Renal cortical epithelial cell (primary cell): ENCODE data around the gene UPP2. TPM values are rescaled to one million over a fixed set of nuclear protein-coding genes. Genes with fewer than 3 reads are reported as not detected.
A peak's percentile ranks its signal among the peaks of the same experiment; 100 is the strongest.

ENCODE experiments used
- DNase-seq: peaks from one replicate; pipeline ENCODE4 v3.0.0-alpha.2; 2011; ENCODE audit warnings: low read depth
- total RNA-seq: library from RNA; depleted of rRNA; stranded (reverse); fragments of >200 nt; gene quantifications from 2 replicates; pipeline ENCODE4 v1.2.3, GENCODE V29; 2014

The UPP2 gene
- total RNA-seq, 1 donor from 2014 or later = 0.25 TPM

- DNase-seq = no peak
These were observed 3.2 kb downstream of the UPP2 start for GRCh38 chr2:158104903-158105302.

GRCh38 chr2:158112992-158113391 lies 11.3 kb downstream of the UPP2 start:
- DNase-seq = no peak

GRCh38 chr2:158113741-158114295 lies 12.1 kb downstream of the UPP2 start:
- no peak for DNase-seq

- no peak for DNase-seq
These were observed 12.8 kb downstream of the UPP2 start for GRCh38 chr2:158114516-158114915.

GRCh38 chr2:158115202-158115767 lies 13.6 kb downstream of the UPP2 start:
- DNase-seq = peak; percentile 89

- DNase-seq = no peak
These were observed 15.3 kb downstream of the UPP2 start for GRCh38 chr2:158116936-158117335.

GRCh38 chr2:158120102-158120501 lies 18.4 kb downstream of the UPP2 start:
- DNase-seq = no peak

- DNase-seq = peak; percentile 83
These were observed 19.3 kb downstream of the UPP2 start for GRCh38 chr2:158120664-158121641.

- DNase-seq = no peak
These were observed 23.2 kb downstream of the UPP2 start for GRCh38 chr2:158124896-158125295.

GRCh38 chr2:158125756-158126498 lies 24.3 kb downstream of the UPP2 start:
- DNase-seq = peak; percentile 90

- no peak for DNase-seq
These were observed 25.7 kb downstream of the UPP2 start for GRCh38 chr2:158127380-158127804.

- DNase-seq = peak; percentile 71
These were observed 26.7 kb downstream of the UPP2 start for GRCh38 chr2:158128168-158128973.

GRCh38 chr2:158129037-158129436 lies 27.4 kb downstream of the UPP2 start:
- no peak for DNase-seq

- DNase-seq = peak; percentile 98
These were observed 29.3 kb downstream of the UPP2 start for GRCh38 chr2:158130832-158131473.

- DNase-seq = no peak
These were observed 29.8 kb downstream of the UPP2 start for GRCh38 chr2:158131483-158131912.

- DNase-seq = peak; percentile 100
These were observed 30.4 kb downstream of the UPP2 start for GRCh38 chr2:158131919-158132566.

GRCh38 chr2:158134055-158134454 lies 32.4 kb downstream of the UPP2 start:
- no peak for DNase-seq

- no peak for DNase-seq
These were observed 33.0 kb downstream of the UPP2 start for GRCh38 chr2:158134655-158135054.

- DNase-seq = no peak
These were observed 33.4 kb downstream of the UPP2 start for GRCh38 chr2:158135096-158135495.

GRCh38 chr2:158138255-158138654 lies 36.6 kb downstream of the UPP2 start:
- DNase-seq = no peak
